K562 (cell line): ENCODE measurements around the gene TFDP1. TPM values are rescaled to one million over a fixed set of nuclear protein-coding genes. Genes with fewer than 3 reads are reported as not detected.

ENCODE experiments used
- ATAC-seq: fragments of 200-7000 bp; cut with Tn5 transposase; 3 replicates; pipeline ENCODE4 v1.9.1; 2020; ENCODE audit warnings: moderate library complexity
- BruUV-seq: library from RNA; stranded (reverse); fragments of 400-500 nt; replicated peaks from 2 replicates; lab custom pipeline; 2021; lab: Mats Ljungman, UMichigan
- CTCF ChIA-PET: fragments of 300-600 bp; formaldehyde crosslinking; extraction: SDS; loops from one replicate; lab custom pipeline; 2021; ENCODE audit warnings: low intra/inter-chr PET ratio; lab: Yijun Ruan, JAX
- POLR2A ChIA-PET: fragments of 300-600, 350-650 bp; sonication (Branson Sonifier 250); formaldehyde crosslinking; extraction: SDS; loops from one replicate; lab custom pipeline; 2021; ENCODE audit warnings: antibody characterized with exemption, inconsistent platforms; lab: Yijun Ruan, JAX
- DNase-seq, 4 experiments: peaks; one replicate each; pipeline versions ENCODE4 v3.0.0 to v3.0.0-alpha.2; 2011 to 2018; ENCODE audit warnings: low spot score in 3 of 4, mixed read lengths in 3 of 4; ENCODE audit errors: extremely low read depth in 1 of 4
- FAIRE-seq: peaks from 2 replicates; lab custom pipeline; 2011; peaks lifted over from hg19 to GRCh38; lab: Jason Lieb, UNC
- H2AFZ ChIP-seq: 2 replicates; pipeline ENCODE4 v1.6.0; 2011; ENCODE audit warnings: low read depth, low read length, control low read depth, inconsistent platforms
- H3K27ac ChIP-seq: fragments of 200-600 bp; 3 replicates; pipeline ENCODE4 v1.8.0; 2011; ENCODE audit warnings: low read depth, mild to moderate bottlenecking, control low read depth, inconsistent platforms, low read length, moderate library complexity, mixed read lengths; ENCODE audit errors: extremely low read depth
- H3K27me3 ChIP-seq, 2 experiments: fragments of 300-600 bp in 1 of 2; 2 replicates in 1 of 2; 3 replicates in 1 of 2; pipeline versions ENCODE4 v1.6.0 to v1.8.0; 2011; ENCODE audit warnings: inconsistent platforms in 2 of 2, low read length in 2 of 2, mild to moderate bottlenecking in 1 of 2, mixed read lengths in 1 of 2, moderate library complexity in 1 of 2; ENCODE audit not compliant: control insufficient read depth in 2 of 2, insufficient read depth in 2 of 2
- H3K36me3 ChIP-seq: fragments of 300-600 bp; 3 replicates; pipeline ENCODE4 v1.8.0; 2011; ENCODE audit warnings: mild to moderate bottlenecking, low read length, inconsistent platforms; ENCODE audit not compliant: control insufficient read depth, insufficient read depth
- H3K4me1 ChIP-seq, 2 experiments: fragments of 200-600 bp in 1 of 2; replicated peaks in 1 of 2; 2 replicates in 1 of 2; 3 replicates in 1 of 2; pipeline versions ENCODE4 v1.5.1 to v1.8.0; 2011; ENCODE audit warnings: inconsistent platforms in 2 of 2, low read length in 2 of 2, mild to moderate bottlenecking in 1 of 2, mixed read lengths in 1 of 2, moderate library complexity in 1 of 2; ENCODE audit not compliant: control insufficient read depth in 2 of 2, insufficient read depth in 2 of 2
- H3K4me2 ChIP-seq: 2 replicates; pipeline ENCODE4 v1.6.1; 2011; ENCODE audit warnings: low read length, control low read depth, inconsistent platforms, mixed read lengths; ENCODE audit not compliant: insufficient read depth
- H3K4me3 ChIP-seq: fragments of 200-600 bp; sonication (generic), shearing (Covaris generic); 2 replicates; pipeline ENCODE4 v1.5.1; 2016; ENCODE audit warnings: control low read depth, inconsistent platforms
- H3K79me2 ChIP-seq: fragments of 200-600 bp; 3 replicates; pipeline ENCODE4 v1.8.0; 2011; ENCODE audit warnings: low read length, inconsistent platforms; ENCODE audit not compliant: control insufficient read depth, insufficient read depth
- H3K9ac ChIP-seq, 2 experiments: 2 replicates each; pipeline versions ENCODE4 v1.6.0 to v1.6.1; 2011; ENCODE audit warnings: low read depth in 2 of 2, low read length in 2 of 2, control low read depth in 1 of 2, inconsistent platforms in 1 of 2, mild to moderate bottlenecking in 1 of 2, mixed read lengths in 1 of 2; ENCODE audit not compliant: insufficient read depth in 1 of 2
- H3K9me1 ChIP-seq: one replicate; pipeline ENCODE4 v1.6.0; 2011; ENCODE audit warnings: inconsistent platforms, mild to moderate bottlenecking, low read length, moderate library complexity; ENCODE audit not compliant: control insufficient read depth, insufficient read depth
- H3K9me3 ChIP-seq: replicated peaks from 2 replicates; pipeline ENCODE4 v1.5.1; 2011; ENCODE audit warnings: low read depth, low read length, inconsistent platforms; ENCODE audit not compliant: control insufficient read depth, insufficient read depth
- H4K20me1 ChIP-seq: replicated peaks from 2 replicates; pipeline ENCODE4 v1.6.1; 2011; ENCODE audit warnings: low read length, inconsistent platforms, mixed read lengths; ENCODE audit not compliant: control insufficient read depth, insufficient read depth
- ASH1L ChIP-seq: fragments of 450-650 bp; IDR thresholded peaks from 2 replicates; pipeline ENCODE4 v1.6.1; 2018; ENCODE audit warnings: borderline replicate concordance, mild to moderate bottlenecking, low read depth; ENCODE audit not compliant: partially characterized antibody
- CHAMP1 ChIP-seq: fragments of 450-650 bp; IDR thresholded peaks from 2 replicates; pipeline ENCODE4 v1.6.1; 2016; ENCODE audit warnings: mild to moderate bottlenecking
- CREB1 ChIP-seq, 2 experiments: sonication (generic) in 1 of 2; formaldehyde crosslinking in 1 of 2; IDR thresholded peaks; 2 replicates each; pipeline versions ENCODE4 v1.6.1 to v1.8.0; 2012 to 2022; ENCODE audit warnings: inconsistent platforms in 1 of 2, mild to moderate bottlenecking in 1 of 2, missing genetic modification reagents in 1 of 2, moderate library complexity in 1 of 2
- RBM14 ChIP-seq: fragments of 200-400 bp; formaldehyde crosslinking; IDR thresholded peaks from 2 replicates; pipeline ENCODE4 v1.6.1; 2018; ENCODE audit warnings: low read depth, mild to moderate bottlenecking, low read length, moderate library complexity, borderline replicate concordance; ENCODE audit not compliant: insufficient read depth
- ZNF764 ChIP-seq: fragments of 250-450 bp; sonication (Bioruptor Pico); IDR thresholded peaks from 2 replicates; pipeline ENCODE4 v1.4.0; 2020; ENCODE audit warnings: low read depth, mild to moderate bottlenecking, moderate library complexity
- WGBS: fragments of 100-300 bp; shearing (Covaris generic); methylation state at CpG from one replicate; pipeline ENCODE4 v1.1.6; 2016; ENCODE audit warnings: low coverage, mixed read lengths; ENCODE audit not compliant: insufficient coverage; ENCODE audit errors: missing lambda C conversion rate; 5-methylcytosine and 5-hydroxymethylcytosine counted together
- in situ Hi-C: fragments of 300-500 bp; cut with MboI; formaldehyde crosslinking; loops from 4 replicates; pipeline ENCODE4 v1.15.0; 2018; ENCODE audit warnings: inconsistent platforms, mixed read lengths
- intact Hi-C: fragments of 100-400 bp; cut with micrococcal nuclease; formaldehyde crosslinking; loops from 2 replicates; pipeline ENCODE4 v1.14.2; 2022
- polyA plus RNA-seq, 8 experiments: library from polyadenylated mRNA; depleted of rRNA in 4 of 8; stranded (reverse) in 5 of 8; unstranded in 3 of 8; fragments of >200 nt; fragmentation: Nextera tagmentation in 2 of 8; fragmentation: Illumina TruSeq in 1 of 8; extraction: Ambion mirVana in 2 of 8; extraction: Trizol in 1 of 8; gene quantifications; 2 replicates each; pipeline versions ENCODE4 v1.2.1 to v1.2.3, GENCODE V29; 2011 to 2014; ENCODE audit warnings: inconsistent platforms in 1 of 8, missing spikeins in 1 of 8
- total RNA-seq, 7 experiments: library from RNA; depleted of rRNA in 6 of 7; stranded (reverse); fragments of >200 nt in 6 of 7; fragmentation: Illumina TruSeq in 2 of 7; extraction: Trizol in 2 of 7; gene quantifications; 2 replicates each; pipeline versions ENCODE4 v1.2.1 to v1.2.3, GENCODE V29; 2011 to 2021; ENCODE audit warnings: low replicate concordance in 1 of 7
- TF ChIP-seq, protein P1 (sequence below): sonication (generic); formaldehyde crosslinking; IDR thresholded peaks from 2 replicates; pipeline ENCODE4 v1.8.1; 2023; ENCODE audit warnings: mild to moderate bottlenecking, missing genetic modification reagents
- TF ChIP-seq, protein P2 (sequence below), 2 experiments: fragments of 450-650 bp in 1 of 2; sonication (generic) in 1 of 2; formaldehyde crosslinking in 1 of 2; IDR thresholded peaks; 2 replicates each; pipeline versions ENCODE4 v1.7.1 to v1.9.0; 2016 to 2022; ENCODE audit warnings: inconsistent platforms in 1 of 2, mild to moderate bottlenecking in 1 of 2, missing genetic modification reagents in 1 of 2

TFDP1 gene
- total and polyA plus RNA-seq, 9 of the 15 experiments (the other 6 are each of a cell fraction or from before 2014, with no cell fraction given): 33.8 to 145 (median 69.1) TPM

DNA sequence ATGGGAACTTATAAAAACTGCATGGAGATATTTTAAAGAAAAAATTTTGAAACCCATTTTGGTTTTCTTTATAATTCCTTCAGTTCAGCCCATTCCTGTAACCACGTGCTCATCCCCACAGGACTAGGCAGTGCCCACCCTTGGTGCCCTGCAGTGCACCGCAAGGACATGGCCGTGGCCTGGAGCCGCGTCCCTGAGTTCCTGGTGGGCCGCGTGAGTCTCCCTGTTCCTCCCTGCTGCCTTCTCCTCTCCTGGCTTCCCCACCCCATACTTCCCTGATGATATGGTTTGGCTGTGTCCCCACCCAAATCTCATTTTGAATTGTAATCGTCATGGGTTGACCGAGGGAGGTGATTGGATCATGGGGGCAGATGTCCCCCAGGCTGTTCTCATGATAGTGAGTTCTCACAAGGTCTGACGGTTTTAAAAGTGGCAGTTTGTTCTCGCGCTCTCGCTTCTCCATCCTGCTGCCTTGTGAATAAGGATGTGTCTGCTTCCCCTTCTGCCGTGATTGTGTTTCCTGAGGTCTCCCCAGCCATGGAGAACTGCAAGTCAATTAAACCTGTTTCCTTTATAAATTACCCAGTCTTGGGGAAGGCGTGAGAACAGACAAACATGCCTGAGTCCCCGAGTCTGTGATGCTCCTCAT, 31.6 kb upstream of the TFDP1 start:
- H3K9ac ChIP-seq: no peak overlapping the region; a peak in 1 of 4 replicates
- peaks cover 0 to 14% of the 10 kb centered on the region in 2 experiments; a peak in 3 of 5 replicates for H3K4me1 ChIP-seq
- in situ Hi-C loops: no loop called here
- no peak overlapping the region for H3K4me2 ChIP-seq
- 70% methylated on average over 12 of the region's 16 CpGs for WGBS
- no TSS peak for BruUV-seq
- no peak overlapping the region for H3K27ac ChIP-seq
- intact Hi-C loops: no loop called here
- no peak overlapping the region for H2AFZ ChIP-seq
- H3K27me3 ChIP-seq: no peaks in the 10 kb centered on the region
- ATAC-seq (no peak), DNase-seq (no peak), FAIRE-seq (no peak)
- no peak overlapping the region for H3K4me3 ChIP-seq
- no peaks in the 10 kb centered on the region for H3K79me2 ChIP-seq
- H3K9me1 ChIP-seq: no peaks in the 10 kb centered on the region
- H3K36me3 ChIP-seq: peaks cover 12% of the 10 kb centered on the region; the same call in 1 of the 3 replicates
- no peaks in the 10 kb centered on the region; the same call in 1 of the 2 replicates for H4K20me1 ChIP-seq
- ChIA-PET POLR2A (no interaction called here), CTCF (no interaction called here)
- H3K9me3 ChIP-seq: no peaks in the 10 kb centered on the region
- TF ChIP-seq RBM14 (no peak), CREB1 (IDR thresholded peaks at IDR 0.05) (no peak), CREB1 (CRISPR knock-in tag; IDR thresholded peaks at IDR 0.05) (no peak), CHAMP1 (no peak), ASH1L (no peak), ZNF764 (CRISPR knock-in tag) (no peak)
- TF ChIP-seq, protein P1, sequence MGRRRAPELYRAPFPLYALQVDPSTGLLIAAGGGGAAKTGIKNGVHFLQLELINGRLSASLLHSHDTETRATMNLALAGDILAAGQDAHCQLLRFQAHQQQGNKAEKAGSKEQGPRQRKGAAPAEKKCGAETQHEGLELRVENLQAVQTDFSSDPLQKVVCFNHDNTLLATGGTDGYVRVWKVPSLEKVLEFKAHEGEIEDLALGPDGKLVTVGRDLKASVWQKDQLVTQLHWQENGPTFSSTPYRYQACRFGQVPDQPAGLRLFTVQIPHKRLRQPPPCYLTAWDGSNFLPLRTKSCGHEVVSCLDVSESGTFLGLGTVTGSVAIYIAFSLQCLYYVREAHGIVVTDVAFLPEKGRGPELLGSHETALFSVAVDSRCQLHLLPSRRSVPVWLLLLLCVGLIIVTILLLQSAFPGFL: no peak
- TF ChIP-seq, protein P2, sequence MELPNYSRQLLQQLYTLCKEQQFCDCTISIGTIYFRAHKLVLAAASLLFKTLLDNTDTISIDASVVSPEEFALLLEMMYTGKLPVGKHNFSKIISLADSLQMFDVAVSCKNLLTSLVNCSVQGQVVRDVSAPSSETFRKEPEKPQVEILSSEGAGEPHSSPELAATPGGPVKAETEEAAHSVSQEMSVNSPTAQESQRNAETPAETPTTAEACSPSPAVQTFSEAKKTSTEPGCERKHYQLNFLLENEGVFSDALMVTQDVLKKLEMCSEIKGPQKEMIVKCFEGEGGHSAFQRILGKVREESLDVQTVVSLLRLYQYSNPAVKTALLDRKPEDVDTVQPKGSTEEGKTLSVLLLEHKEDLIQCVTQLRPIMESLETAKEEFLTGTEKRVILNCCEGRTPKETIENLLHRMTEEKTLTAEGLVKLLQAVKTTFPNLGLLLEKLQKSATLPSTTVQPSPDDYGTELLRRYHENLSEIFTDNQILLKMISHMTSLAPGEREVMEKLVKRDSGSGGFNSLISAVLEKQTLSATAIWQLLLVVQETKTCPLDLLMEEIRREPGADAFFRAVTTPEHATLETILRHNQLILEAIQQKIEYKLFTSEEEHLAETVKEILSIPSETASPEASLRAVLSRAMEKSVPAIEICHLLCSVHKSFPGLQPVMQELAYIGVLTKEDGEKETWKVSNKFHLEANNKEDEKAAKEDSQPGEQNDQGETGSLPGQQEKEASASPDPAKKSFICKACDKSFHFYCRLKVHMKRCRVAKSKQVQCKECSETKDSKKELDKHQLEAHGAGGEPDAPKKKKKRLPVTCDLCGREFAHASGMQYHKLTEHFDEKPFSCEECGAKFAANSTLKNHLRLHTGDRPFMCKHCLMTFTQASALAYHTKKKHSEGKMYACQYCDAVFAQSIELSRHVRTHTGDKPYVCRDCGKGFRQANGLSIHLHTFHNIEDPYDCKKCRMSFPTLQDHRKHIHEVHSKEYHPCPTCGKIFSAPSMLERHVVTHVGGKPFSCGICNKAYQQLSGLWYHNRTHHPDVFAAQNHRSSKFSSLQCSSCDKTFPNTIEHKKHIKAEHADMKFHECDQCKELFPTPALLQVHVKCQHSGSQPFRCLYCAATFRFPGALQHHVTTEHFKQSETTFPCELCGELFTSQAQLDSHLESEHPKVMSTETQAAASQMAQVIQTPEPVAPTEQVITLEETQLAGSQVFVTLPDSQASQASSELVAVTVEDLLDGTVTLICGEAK (IDR thresholded peaks at IDR 0.05): no peak
- TF ChIP-seq, protein P2 (CRISPR knock-in tag; IDR thresholded peaks at IDR 0.05): no peak
